K562 (cell line): ENCODE data around the gene RNF223. TPM values are rescaled to one million over a fixed set of nuclear protein-coding genes. Genes with fewer than 3 reads are reported as not detected.

Source experiments
- BHLHE40 ChIP-seq: IDR thresholded peaks from 2 replicates; pipeline ENCODE4 v1.6.1; 2011; ENCODE audit warnings: low read length, improper control_type of control experiment
- CHCHD3 ChIP-seq: fragments of 250-450 bp; sonication (Bioruptor Pico); IDR thresholded peaks from 2 replicates; pipeline ENCODE4 v2.1.2; 2022; ENCODE audit warnings: mild to moderate bottlenecking
- CLOCK ChIP-seq: fragments of 250-450 bp; sonication (Bioruptor Pico); IDR thresholded peaks from 2 replicates; pipeline ENCODE4 v1.4.0; 2020; ENCODE audit warnings: mild to moderate bottlenecking, moderate library complexity, borderline replicate concordance
- CREM ChIP-seq: IDR thresholded peaks from 2 replicates; pipeline ENCODE4 v1.6.1; 2014; ENCODE audit warnings: antibody characterized with exemption, low read depth
- CTBP1 ChIP-seq: fragments of 450-650 bp; IDR thresholded peaks from 2 replicates; pipeline ENCODE4 v1.6.1; 2016; ENCODE audit warnings: borderline replicate concordance
- CXXC5 ChIP-seq: fragments of 250-450 bp; sonication (Bioruptor Pico); IDR thresholded peaks from 2 replicates; pipeline ENCODE4 v1.8.0; 2022; ENCODE audit warnings: inconsistent platforms, mild to moderate bottlenecking, moderate library complexity
- ELF1 ChIP-seq: fragments of 200-800 bp; sonication (Bioruptor generic); IDR thresholded peaks from 2 replicates; pipeline ENCODE4 v1.6.1; 2016; ENCODE audit warnings: missing genetic modification characterization, missing compliant biosample characterization
- ERF ChIP-seq: fragments of 450-650 bp; formaldehyde crosslinking; IDR thresholded peaks from 2 replicates; pipeline ENCODE4 v1.4.0; 2020; ENCODE audit warnings: mild to moderate bottlenecking, mixed read lengths
- FIP1L1 ChIP-seq: fragments of 200-400 bp; formaldehyde crosslinking; IDR thresholded peaks from 2 replicates; pipeline ENCODE4 v1.6.1; 2018; ENCODE audit warnings: mild to moderate bottlenecking, low read depth, low read length; ENCODE audit not compliant: poor library complexity, severe bottlenecking
- KDM1A ChIP-seq, 2 experiments: fragments of 450-650 bp; IDR thresholded peaks; 2 replicates each; pipeline ENCODE4 v1.6.1; 2016; ENCODE audit warnings: mild to moderate bottlenecking in 2 of 2
- KDM2B ChIP-seq: fragments of 250-450 bp; sonication (Bioruptor Pico); IDR thresholded peaks from 2 replicates; pipeline ENCODE4 v1.8.0; 2021; ENCODE audit warnings: mild to moderate bottlenecking, moderate library complexity
- MAFF ChIP-seq: IDR thresholded peaks from 2 replicates; pipeline ENCODE4 v1.6.1; 2012; ENCODE audit warnings: low read length, improper control_type of control experiment
- MCM2 ChIP-seq: fragments of 450-650 bp; IDR thresholded peaks from 2 replicates; pipeline ENCODE4 v1.6.1; 2017; ENCODE audit warnings: low read depth, mild to moderate bottlenecking
- MCM3 ChIP-seq: fragments of 450-650 bp; IDR thresholded peaks from 2 replicates; pipeline ENCODE4 v1.6.1; 2016
- MTA3 ChIP-seq: fragments of 450-650 bp; formaldehyde crosslinking; IDR thresholded peaks from 2 replicates; pipeline ENCODE4 v1.6.1; 2017; ENCODE audit warnings: mild to moderate bottlenecking, borderline replicate concordance
- MTF1 ChIP-seq: fragments of 250-450 bp; sonication (Bioruptor Pico); IDR thresholded peaks from 2 replicates; pipeline ENCODE4 v1.9.0; 2021; ENCODE audit warnings: moderate library complexity, mild to moderate bottlenecking, inconsistent platforms, borderline replicate concordance
- NCOA1 ChIP-seq: fragments of 450-650 bp; IDR thresholded peaks from 2 replicates; pipeline ENCODE4 v1.6.1; 2016; ENCODE audit warnings: low read depth
- NFATC3 ChIP-seq: fragments of 450-650 bp; IDR thresholded peaks from 2 replicates; pipeline ENCODE4 v1.6.1; 2017; ENCODE audit warnings: mild to moderate bottlenecking
- NR3C1 ChIP-seq: sonication (generic); formaldehyde crosslinking; IDR thresholded peaks from 2 replicates; pipeline ENCODE4 v1.8.1; 2022; ENCODE audit warnings: missing genetic modification reagents
- PKNOX1 ChIP-seq: fragments of 450-650 bp; IDR thresholded peaks from 2 replicates; pipeline ENCODE4 v1.6.1; 2016
- SNAPC5 ChIP-seq: fragments of 250-450 bp; sonication (Bioruptor Pico); IDR thresholded peaks from 2 replicates; pipeline ENCODE4 v1.8.0; 2021; ENCODE audit warnings: moderate library complexity, mild to moderate bottlenecking, inconsistent platforms
- SOX6 ChIP-seq: fragments of 450-650 bp; IDR thresholded peaks from 2 replicates; pipeline ENCODE4 v1.6.1; 2014; ENCODE audit warnings: mild to moderate bottlenecking
- SP1 ChIP-seq: sonication (generic); formaldehyde crosslinking; IDR thresholded peaks from 2 replicates; pipeline ENCODE4 v1.8.1; 2022; ENCODE audit warnings: mild to moderate bottlenecking, missing genetic modification reagents
- SRSF9 ChIP-seq: fragments of 200-400 bp; formaldehyde crosslinking; IDR thresholded peaks from 2 replicates; pipeline ENCODE4 v1.6.1; 2017; ENCODE audit warnings: low read depth, low read length, borderline replicate concordance
- TBP ChIP-seq: optimal IDR thresholded peaks from 2 replicates; pipeline ENCODE3; 2011; ENCODE audit warnings: low read depth, low read length, improper control_type of control experiment
- ZNF133 ChIP-seq: fragments of 250-450 bp; sonication (Bioruptor Pico); IDR thresholded peaks from 2 replicates; pipeline ENCODE4 v1.4.0; 2020; ENCODE audit warnings: mild to moderate bottlenecking
- ZNF175 ChIP-seq: fragments of 200-800 bp; sonication (Bioruptor generic); IDR thresholded peaks from 2 replicates; pipeline ENCODE4 v1.6.1; 2016; ENCODE audit warnings: low read depth, mild to moderate bottlenecking, missing genetic modification characterization, missing compliant biosample characterization
- ZNF561 ChIP-seq: fragments of 450-650 bp; formaldehyde crosslinking; conservative IDR thresholded peaks from 2 replicates; pipeline ENCODE4 v1.4.0; 2020; ENCODE audit warnings: mild to moderate bottlenecking, moderate library complexity
- ZNF695 ChIP-seq: fragments of 450-650 bp; formaldehyde crosslinking; IDR thresholded peaks from 2 replicates; pipeline ENCODE4 v1.4.0; 2020; ENCODE audit warnings: mild to moderate bottlenecking, moderate library complexity
- polyA plus RNA-seq, 8 experiments: library from polyadenylated mRNA; depleted of rRNA in 4 of 8; stranded (reverse) in 5 of 8; unstranded in 3 of 8; fragments of >200 nt; fragmentation: Nextera tagmentation in 2 of 8; fragmentation: Illumina TruSeq in 1 of 8; extraction: Ambion mirVana in 2 of 8; extraction: Trizol in 1 of 8; gene quantifications; 2 replicates each; pipeline versions ENCODE4 v1.2.1 to v1.2.3, GENCODE V29; 2011 to 2014; ENCODE audit warnings: inconsistent platforms in 1 of 8, missing spikeins in 1 of 8
- total RNA-seq, 7 experiments: library from RNA; depleted of rRNA in 6 of 7; stranded (reverse); fragments of >200 nt in 6 of 7; fragmentation: Illumina TruSeq in 2 of 7; extraction: Trizol in 2 of 7; gene quantifications; 2 replicates each; pipeline versions ENCODE4 v1.2.1 to v1.2.3, GENCODE V29; 2011 to 2021; ENCODE audit warnings: low replicate concordance in 1 of 7

Gene RNF223
- total and polyA plus RNA-seq, 9 of the 15 experiments (the other 6 are each of a cell fraction or from before 2014, with no cell fraction given), result 0.04 to 0.32 TPM; not detected in 7

- TF ChIP-seq CHCHD3 (no peak), BHLHE40 (peak; percentile 82), MAFF (no peak), ZNF133 (no peak), ZNF175 (CRISPR knock-in tag) (no peak), NCOA1 (no peak), CREM (no peak; the same call in 1 of the 2 replicates), MCM3 (no peak), SP1 (CRISPR knock-in tag) (peak; percentile 58), CXXC5 (peak; percentile 87), SRSF9 (no peak), SNAPC5 (no peak), NFATC3 (no peak), ZNF695 (CRISPR knock-in tag) (no peak), PKNOX1 (no peak), CTBP1 (peak; percentile 89), MTF1 (CRISPR knock-in tag) (no peak), MTA3 (peak; percentile 82), ERF (CRISPR knock-in tag) (peak; percentile 42; the same call in 1 of the 2 replicates), TBP (peak; percentile 29), CLOCK (CRISPR knock-in tag) (no peak), FIP1L1 (peak; percentile 52), NR3C1 (CRISPR knock-in tag) (no peak), KDM2B (CRISPR knock-in tag) (peak; percentile 97), ELF1 (tag) (no peak), ZNF561 (CRISPR knock-in tag) (no peak), KDM1A (IDR thresholded peaks at IDR 0.05) (no peak), MCM2 (no peak), SOX6 (0 out of 2 replicates have a peak, but pooled peaks have one; percentile 20)
These were observed 33.8 kb downstream of the RNF223 start (continued) for GRCh38 chr1:1040004-1040991.
